NT2/D1 (cell line): ENCODE measurements around the gene BDKRB2.

ENCODE experiments used
- SUZ12 ChIP-seq: IDR thresholded peaks from 2 replicates; pipeline ENCODE4 v1.6.1; 2011; ENCODE audit not compliant: insufficient read length, insufficient read depth; ENCODE audit errors: extremely low read depth
- YY1 ChIP-seq: IDR thresholded peaks from 2 replicates; pipeline ENCODE4 v1.6.1; 2011; ENCODE audit not compliant: insufficient read length, insufficient read depth
- ZNF274 ChIP-seq: IDR thresholded peaks from 2 replicates; pipeline ENCODE4 v1.6.1; 2011; ENCODE audit warnings: mild to moderate bottlenecking, low read depth, low read length

GRCh38 chr14:96215452-96216244 is 11.0 kb downstream of the BDKRB2 start:
- no peak for TF ChIP-seq YY1
- no peak for TF ChIP-seq ZNF274
- TF ChIP-seq SUZ12 = no peak
